OCI-LY7 (cell line): ENCODE data around the gene POLDIP3.

Experiments
- EZH2phosphoT487 ChIP-seq: fragments of 200-600 bp; sonication (generic); IDR thresholded peaks from 2 replicates; pipeline ENCODE4 v1.6.1; 2018; ENCODE audit warnings: low read depth, borderline replicate concordance, mild to moderate bottlenecking, mixed run types, antibody characterized with exemption, low read length, moderate library complexity, mixed read lengths
- TF ChIP-seq, protein P1 (sequence below): fragments of 200-600 bp; sonication (generic); conservative IDR thresholded peaks from 2 replicates; pipeline ENCODE4 v1.5.1; 2014; ENCODE audit warnings: mild to moderate bottlenecking, antibody characterized with exemption, low read length, moderate library complexity, mixed read lengths

- TF ChIP-seq, protein P1, sequence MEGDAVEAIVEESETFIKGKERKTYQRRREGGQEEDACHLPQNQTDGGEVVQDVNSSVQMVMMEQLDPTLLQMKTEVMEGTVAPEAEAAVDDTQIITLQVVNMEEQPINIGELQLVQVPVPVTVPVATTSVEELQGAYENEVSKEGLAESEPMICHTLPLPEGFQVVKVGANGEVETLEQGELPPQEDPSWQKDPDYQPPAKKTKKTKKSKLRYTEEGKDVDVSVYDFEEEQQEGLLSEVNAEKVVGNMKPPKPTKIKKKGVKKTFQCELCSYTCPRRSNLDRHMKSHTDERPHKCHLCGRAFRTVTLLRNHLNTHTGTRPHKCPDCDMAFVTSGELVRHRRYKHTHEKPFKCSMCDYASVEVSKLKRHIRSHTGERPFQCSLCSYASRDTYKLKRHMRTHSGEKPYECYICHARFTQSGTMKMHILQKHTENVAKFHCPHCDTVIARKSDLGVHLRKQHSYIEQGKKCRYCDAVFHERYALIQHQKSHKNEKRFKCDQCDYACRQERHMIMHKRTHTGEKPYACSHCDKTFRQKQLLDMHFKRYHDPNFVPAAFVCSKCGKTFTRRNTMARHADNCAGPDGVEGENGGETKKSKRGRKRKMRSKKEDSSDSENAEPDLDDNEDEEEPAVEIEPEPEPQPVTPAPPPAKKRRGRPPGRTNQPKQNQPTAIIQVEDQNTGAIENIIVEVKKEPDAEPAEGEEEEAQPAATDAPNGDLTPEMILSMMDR, result no peak
- no peak for TF ChIP-seq EZH2phosphoT487
Measured at GRCh38 chr22:42610186-42610585, 4.5 kb downstream of the POLDIP3 start.
